Breast epithelium (tissue), 3 donors: ENCODE data around the gene SCT.

ENCODE experiments used
- CTCF ChIP-seq, 3 donors: fragments of 450-650 bp; IDR thresholded peaks; one replicate each; pipeline ENCODE4 v1.5.1; 2016 to 2017; ENCODE audit warnings: antibody characterized with exemption in 3 of 3, mild to moderate bottlenecking in 3 of 3, moderate library complexity in 3 of 3
- POLR2A ChIP-seq: fragments of 450-650 bp; IDR thresholded peaks from one replicate; pipeline ENCODE4 v1.6.1; 2016; ENCODE audit warnings: antibody characterized with exemption, mild to moderate bottlenecking, moderate library complexity

GRCh38 chr11:656426-656825 is 29.4 kb upstream of the SCT start:
- TF ChIP-seq POLR2A (no peak), CTCF (IDR thresholded peaks at IDR 0.05) (no peak)
